ENCODE data around the gene KASH5. TPM values are rescaled to one million over a fixed set of nuclear protein-coding genes. Genes with fewer than 3 reads are reported as not detected.

The KASH5 gene
- total RNA-seq, 2 experiments from 2014 or later, result 2.3 to 2.6 TPM

GRCh38 chr19:49419173-49419572 lies 31.1 kb downstream of the KASH5 start:
- no peak overlapping the region for H3K4me3 Mint-ChIP-seq
- H3K9me3 Mint-ChIP-seq, result no peaks in the 10 kb centered on the region
- H3K27ac Mint-ChIP-seq, result no peak overlapping the region
- no peaks in the 10 kb centered on the region for H3K36me3 Mint-ChIP-seq
- peaks cover 41% of the 10 kb centered on the region for H3K27me3 Mint-ChIP-seq
- peaks cover 29% of the 10 kb centered on the region for H3K4me1 Mint-ChIP-seq (ENCODE audit: low read depth)
- DNase-seq, result no peak
- CTCF ChIA-PET, result interaction anchor here (1.6 to 2.4 kb wide), 3 partner anchors 15 to 220 kb away, joined by 5 to 10 read pairs (median 6); no protein-coding TSS in a partner anchor
- intact Hi-C loops (cut with micrococcal nuclease), result no loop called here
- POLR2A ChIA-PET, result no interaction called here

GRCh38 chr19:49420227-49420626 lies 32.2 kb downstream of the KASH5 start:
- Mint-ChIP-seq H3K9me3 (no peaks in the 10 kb centered on the region), H3K27me3 (peaks cover 47% of the 10 kb centered on the region), H3K27ac (no peak overlapping the region), H3K36me3 (no peaks in the 10 kb centered on the region), H3K4me1 (ENCODE audit: low read depth) (peaks cover 29% of the 10 kb centered on the region), H3K4me3 (no peak overlapping the region)
- CTCF ChIA-PET, result interaction anchor here (0.6 to 1.3 kb wide), 5 partner anchors 19 to 322 kb away, joined by 3 to 4 read pairs (median 3); no protein-coding TSS in a partner anchor
- intact Hi-C loops (cut with micrococcal nuclease), result no loop called here
- no peak for DNase-seq
- POLR2A ChIA-PET, result no interaction called here

- intact Hi-C loops (cut with micrococcal nuclease), result no loop called here
- H3K4me3 Mint-ChIP-seq, result peak overlapping the region; percentile 28
- H3K36me3 Mint-ChIP-seq, result no peaks in the 10 kb centered on the region
- H3K4me1 Mint-ChIP-seq (ENCODE audit: low read depth), result peaks cover 28% of the 10 kb centered on the region
- no peaks in the 10 kb centered on the region for H3K9me3 Mint-ChIP-seq
- H3K27me3 Mint-ChIP-seq, result peaks cover 57% of the 10 kb centered on the region
- peak; percentile 68 for DNase-seq
- no peak overlapping the region for H3K27ac Mint-ChIP-seq
- POLR2A ChIA-PET, result interaction anchor here (1.3 kb wide), 1 partner anchor 12 kb away, joined by 3 read pairs; no protein-coding TSS in a partner anchor
- CTCF ChIA-PET, result interaction anchor here (0.8 to 1.7 kb wide), 6 partner anchors 10 to 323 kb away, joined by 3 to 5 read pairs (median 4); no protein-coding TSS in a partner anchor
These were observed 33.2 kb downstream of the KASH5 start for GRCh38 chr19:49421039-49421877.

- POLR2A ChIA-PET, result interaction anchor here (1.3 kb wide), 1 partner anchor 13 kb away, joined by 3 read pairs; no protein-coding TSS in a partner anchor
- H3K27ac Mint-ChIP-seq, result no peak overlapping the region
- no peaks in the 10 kb centered on the region for H3K36me3 Mint-ChIP-seq
- peaks cover 63% of the 10 kb centered on the region for H3K27me3 Mint-ChIP-seq
- H3K4me3 Mint-ChIP-seq, result peak overlapping the region; percentile 28
- H3K9me3 Mint-ChIP-seq, result no peaks in the 10 kb centered on the region
- H3K4me1 Mint-ChIP-seq (ENCODE audit: low read depth), result peaks cover 32% of the 10 kb centered on the region
- intact Hi-C loops (cut with micrococcal nuclease), result no loop called here
- CTCF ChIA-PET, result interaction anchor here (0.9 to 1.7 kb wide), 4 partner anchors 9 to 18 kb away, joined by 3 to 5 read pairs (median 4); no protein-coding TSS in a partner anchor
- DNase-seq, result no peak
These were observed 33.8 kb downstream of the KASH5 start for GRCh38 chr19:49421878-49422202.

GRCh38 chr19:49422407-49423070 lies 34.5 kb downstream of the KASH5 start:
- no peaks in the 10 kb centered on the region for H3K36me3 Mint-ChIP-seq
- CTCF ChIA-PET, result interaction anchor here (0.9 to 1.7 kb wide), 3 partner anchors 11 to 17 kb away, joined by 3 to 5 read pairs (median 4); no protein-coding TSS in a partner anchor
- H3K27me3 Mint-ChIP-seq, result peaks cover 69% of the 10 kb centered on the region
- H3K27ac Mint-ChIP-seq, result no peak overlapping the region
- peak; percentile 79 for DNase-seq
- peaks cover 36% of the 10 kb centered on the region for H3K4me1 Mint-ChIP-seq (ENCODE audit: low read depth)
- intact Hi-C loops (cut with micrococcal nuclease), result no loop called here
- no peaks in the 10 kb centered on the region for H3K9me3 Mint-ChIP-seq
- POLR2A ChIA-PET, result interaction anchor here (1.3 kb wide), 1 partner anchor 13 kb away, joined by 3 read pairs; no protein-coding TSS in a partner anchor
- peak overlapping the region; percentile 60 for H3K4me3 Mint-ChIP-seq

- POLR2A ChIA-PET, result no interaction called here
- no peaks in the 10 kb centered on the region for H3K36me3 Mint-ChIP-seq
- H3K27ac Mint-ChIP-seq, result no peak within 1 kb of the TSS
- peaks cover 73% of the 10 kb centered on the region for H3K27me3 Mint-ChIP-seq
- no peak for DNase-seq
- CTCF ChIA-PET, result interaction anchor here (1.2 to 1.7 kb wide), 4 partner anchors 13 to 293 kb away, joined by 3 to 5 read pairs (median 4); no protein-coding TSS in a partner anchor
- H3K4me3 Mint-ChIP-seq, result peak within 1 kb of the TSS; percentile 60
- peaks cover 43% of the 10 kb centered on the region for H3K4me1 Mint-ChIP-seq (ENCODE audit: low read depth)
- intact Hi-C loops (cut with micrococcal nuclease), result no loop called here
- H3K9me3 Mint-ChIP-seq, result no peaks in the 10 kb centered on the region
These were observed 35.3 kb downstream of the KASH5 start, which contains the start of gene PTH2 for GRCh38 chr19:49423071-49423984. Gene PTH2, minus strand, starts transcription at chr19:49423441. Its CDS starts 102 bp downstream, at chr19:49423339.

- Mint-ChIP-seq H3K9me3 (no peaks in the 10 kb centered on the region), H3K27ac (no peak overlapping the region), H3K4me3 (peak overlapping the region; percentile 1), H3K36me3 (no peaks in the 10 kb centered on the region), H3K27me3 (peaks cover 77% of the 10 kb centered on the region), H3K4me1 (ENCODE audit: low read depth) (peaks cover 47% of the 10 kb centered on the region)
- CTCF ChIA-PET, result interaction anchor here (1.2 to 1.5 kb wide), 3 partner anchors 14 to 294 kb away, joined by 3 to 5 read pairs (median 4); no protein-coding TSS in a partner anchor
- POLR2A ChIA-PET, result no interaction called here
- DNase-seq, result no peak
- intact Hi-C loops (cut with micrococcal nuclease), result no loop called here
These were observed 35.9 kb downstream of the KASH5 start for GRCh38 chr19:49423985-49424303.

GRCh38 chr19:49425178-49425577 lies 37.1 kb downstream of the KASH5 start, which contains the start of gene GFY:
Gene GFY, plus strand, starts transcription at chr19:49425388. Its CDS starts 1,043 bp downstream, at chr19:49426431.
- H3K27ac Mint-ChIP-seq, result no peak within 1 kb of the TSS
- peaks cover 81% of the 10 kb centered on the region for H3K27me3 Mint-ChIP-seq
- H3K9me3 Mint-ChIP-seq, result no peaks in the 10 kb centered on the region
- no peak for DNase-seq
- no peak within 1 kb of the TSS for H3K4me3 Mint-ChIP-seq
- no peaks in the 10 kb centered on the region for H3K36me3 Mint-ChIP-seq
- POLR2A ChIA-PET, result interaction anchor here (0.9 kb wide), 1 partner anchor 9 kb away, joined by 4 read pairs; no protein-coding TSS in a partner anchor
- intact Hi-C loops (cut with micrococcal nuclease), result no loop called here
- CTCF ChIA-PET, result interaction anchor here (0.7 to 1.5 kb wide), 2 partner anchors 15 to 33 kb away, joined by 4 read pairs; no protein-coding TSS in a partner anchor
- H3K4me1 Mint-ChIP-seq (ENCODE audit: low read depth), result peaks cover 47% of the 10 kb centered on the region

- H3K9me3 Mint-ChIP-seq, result no peaks in the 10 kb centered on the region
- H3K27ac Mint-ChIP-seq, result no peak overlapping the region
- CTCF ChIA-PET, result interaction anchor here (0.5 to 1.5 kb wide), 3 partner anchors 17 to 201 kb away, joined by 3 to 4 read pairs (median 3); no protein-coding TSS in a partner anchor
- intact Hi-C loops (cut with micrococcal nuclease), result no loop called here
- no peak overlapping the region for H3K4me3 Mint-ChIP-seq
- H3K36me3 Mint-ChIP-seq, result no peaks in the 10 kb centered on the region
- H3K4me1 Mint-ChIP-seq (ENCODE audit: low read depth), result peaks cover 43% of the 10 kb centered on the region
- POLR2A ChIA-PET, result no interaction called here
- peaks cover 81% of the 10 kb centered on the region for H3K27me3 Mint-ChIP-seq
- peak; percentile 43 for DNase-seq
These were observed 38.0 kb downstream of the KASH5 start for GRCh38 chr19:49425922-49426592.

GRCh38 chr19:49427339-49427738 lies 39.3 kb downstream of the KASH5 start:
- Mint-ChIP-seq H3K4me3 (no peak overlapping the region), H3K36me3 (no peaks in the 10 kb centered on the region), H3K4me1 (ENCODE audit: low read depth) (peaks cover 38% of the 10 kb centered on the region), H3K27ac (no peak overlapping the region), H3K27me3 (peaks cover 77% of the 10 kb centered on the region), H3K9me3 (no peaks in the 10 kb centered on the region)
- DNase-seq, result no peak
- ChIA-PET CTCF (interaction anchor here (0.6 to 3.3 kb wide), 2 partner anchors 18 to 36 kb away, joined by 3 to 17 read pairs; no protein-coding TSS in a partner anchor), POLR2A (no interaction called here)
- intact Hi-C loops (cut with micrococcal nuclease), result no loop called here
